Measurements from ENCODE around the gene GAB4.
"Not testable (repeated sequence)": the region's sequence is repeated elsewhere in the genome, so short reads cannot be mapped to it uniquely, and the experiment has no call there.

Gene GAB4, protein sequence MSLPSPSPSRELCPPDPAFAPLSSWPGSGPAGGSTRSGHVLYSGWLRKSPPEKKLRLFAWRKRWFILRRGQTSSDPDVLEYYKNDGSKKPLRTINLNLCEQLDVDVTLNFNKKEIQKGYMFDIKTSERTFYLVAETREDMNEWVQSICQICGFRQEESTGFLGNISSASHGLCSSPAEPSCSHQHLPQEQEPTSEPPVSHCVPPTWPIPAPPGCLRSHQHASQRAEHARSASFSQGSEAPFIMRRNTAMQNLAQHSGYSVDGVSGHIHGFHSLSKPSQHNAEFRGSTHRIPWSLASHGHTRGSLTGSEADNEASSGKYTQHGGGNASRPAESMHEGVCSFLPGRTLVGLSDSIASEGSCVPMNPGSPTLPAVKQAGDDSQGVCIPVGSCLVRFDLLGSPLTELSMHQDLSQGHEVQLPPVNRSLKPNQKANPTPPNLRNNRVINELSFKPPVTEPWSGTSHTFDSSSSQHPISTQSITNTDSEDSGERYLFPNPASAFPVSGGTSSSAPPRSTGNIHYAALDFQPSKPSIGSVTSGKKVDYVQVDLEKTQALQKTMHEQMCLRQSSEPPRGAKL

DNA sequence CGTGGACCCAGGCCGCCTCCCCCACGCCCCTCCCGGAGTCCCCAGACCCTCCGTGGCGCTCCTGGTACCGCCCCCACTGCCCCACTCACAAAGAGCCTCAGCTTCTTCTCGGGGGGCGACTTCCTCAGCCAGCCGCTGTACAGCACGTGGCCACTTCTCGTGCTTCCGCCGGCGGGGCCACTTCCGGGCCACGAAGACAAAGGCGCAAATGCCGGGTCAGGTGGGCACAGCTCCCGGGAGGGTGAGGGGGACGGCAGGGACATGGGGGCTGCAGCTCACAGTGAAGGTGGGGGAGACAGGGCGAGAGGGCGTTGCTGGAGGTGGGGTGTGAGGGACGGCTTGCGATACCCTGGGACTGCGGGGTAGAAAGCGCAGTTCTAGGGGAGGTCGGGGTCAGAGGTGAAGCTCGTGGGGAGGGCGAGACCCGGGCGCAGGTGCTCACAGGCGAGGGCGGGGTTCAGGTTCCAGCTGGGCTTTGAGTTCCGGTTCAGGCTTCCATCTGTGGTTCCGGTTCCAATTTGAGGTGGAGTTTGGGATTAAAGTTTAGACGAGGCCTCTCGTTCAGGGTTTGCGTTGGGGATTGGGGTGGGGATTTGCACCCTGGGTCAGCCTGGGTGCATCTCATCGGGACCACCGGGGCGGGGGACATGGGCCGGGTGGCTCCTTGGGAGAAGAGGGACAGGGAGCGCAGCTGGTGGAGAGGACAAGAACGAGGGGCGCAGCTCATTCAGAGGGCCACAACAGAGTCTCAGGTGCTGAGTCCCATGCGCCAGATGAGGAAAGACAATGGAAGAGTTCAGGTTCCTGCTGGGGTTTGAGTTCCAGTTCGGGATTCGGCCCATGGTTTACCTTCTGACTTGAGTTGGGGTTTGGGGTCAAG lies at the start of gene GAB4:
Gene GAB4, minus strand, starts transcription at position 371 of the 880 bp plus-strand sequence. Its CDS starts 108 bp downstream, at position 263.
- no peak for DNase-seq

DNA sequence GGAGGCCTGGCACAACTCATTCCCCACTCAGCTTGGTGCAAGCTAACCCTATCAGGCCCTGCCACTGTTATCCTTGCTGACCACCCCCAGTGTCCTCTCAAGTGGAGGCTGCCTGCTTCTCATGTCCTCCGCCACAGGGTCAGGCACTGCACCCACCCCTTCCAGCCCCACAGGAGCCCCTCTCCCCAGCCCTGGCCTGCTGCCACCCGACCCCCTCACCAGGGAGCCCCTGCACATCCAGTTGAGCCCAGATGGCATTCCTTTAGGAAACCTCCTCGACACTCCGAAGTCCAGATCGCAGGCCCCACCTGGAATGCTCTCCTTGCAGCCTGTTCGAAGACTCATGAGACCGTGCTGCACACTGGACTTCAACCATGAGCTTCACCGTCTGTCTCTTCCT lies 48.8 kb upstream of the GAB4 start:
- no peak for DNase-seq

DNA sequence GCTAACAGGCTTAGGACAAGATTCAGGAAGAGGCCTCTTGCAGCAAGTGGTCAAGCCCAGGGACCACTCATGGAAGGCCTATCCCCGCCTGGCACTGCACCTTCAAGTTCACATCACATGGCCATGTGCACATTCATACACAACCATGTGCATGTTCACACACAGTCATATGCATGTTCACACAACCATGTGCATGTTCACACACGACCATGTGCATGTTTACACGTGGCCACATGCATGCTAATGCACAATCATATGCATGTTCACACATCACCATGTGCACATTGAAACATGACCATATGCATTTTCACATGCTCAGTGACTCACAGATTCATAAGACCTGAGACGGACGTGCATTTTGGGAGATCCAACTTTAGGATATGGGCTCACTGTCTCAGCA lies 48.0 kb upstream of the GAB4 start:
- no peak for DNase-seq

DNA sequence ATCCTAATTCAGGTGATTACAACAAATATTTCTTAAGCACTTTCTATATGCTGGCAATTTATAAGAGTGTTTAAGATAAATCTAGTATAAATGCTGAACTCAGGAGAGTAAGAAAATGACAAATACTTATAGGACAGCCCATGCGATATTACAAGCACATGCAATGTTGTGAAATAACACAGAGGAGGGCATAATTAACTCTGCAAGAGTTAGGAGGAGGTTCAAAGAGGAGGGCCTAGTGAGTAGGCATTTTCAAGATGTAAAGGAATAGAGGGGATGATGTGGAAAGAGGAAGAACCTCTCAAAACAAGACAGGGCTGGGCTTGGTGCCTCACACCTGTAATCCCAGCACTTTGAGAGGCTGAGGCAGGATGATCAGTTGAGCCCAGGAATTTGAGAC lies 39.6 kb upstream of the GAB4 start:
- DNase-seq: no peak

DNA sequence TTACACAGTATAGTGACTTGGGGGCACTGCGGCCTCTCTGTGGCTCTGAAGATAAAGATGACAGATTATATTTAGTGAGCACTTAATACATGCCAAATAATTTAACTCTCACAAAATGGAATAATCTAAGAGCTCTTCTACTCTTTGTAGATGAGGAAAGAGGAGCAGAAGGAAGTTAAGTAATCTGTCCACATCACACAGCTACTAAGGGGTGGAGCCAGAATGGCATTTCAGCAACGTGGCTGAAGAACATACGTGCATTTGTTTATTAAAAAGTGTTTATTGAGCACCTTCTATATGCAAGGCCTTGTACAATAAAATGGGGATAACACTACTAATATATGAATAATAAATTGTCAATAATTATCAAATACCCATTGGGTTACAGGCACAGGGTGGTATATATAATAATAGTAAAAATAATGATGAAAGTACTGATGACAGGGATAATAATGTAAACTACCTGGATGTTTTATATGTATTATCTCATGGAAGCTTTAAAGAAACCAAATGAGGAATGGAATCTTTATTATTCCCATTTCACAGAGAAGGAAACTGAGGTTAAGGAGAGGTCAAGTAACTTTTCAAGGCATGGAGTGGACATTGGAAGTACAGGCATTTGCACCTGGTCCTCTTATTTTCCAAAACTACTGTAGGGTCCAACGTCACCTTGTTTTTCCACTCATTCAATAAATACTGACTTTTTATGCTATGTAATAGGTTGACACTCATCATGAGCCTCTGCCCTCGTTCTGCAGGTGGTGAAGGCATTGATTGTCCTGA lies 38.7 kb upstream of the GAB4 start:
- no peak for DNase-seq

DNA sequence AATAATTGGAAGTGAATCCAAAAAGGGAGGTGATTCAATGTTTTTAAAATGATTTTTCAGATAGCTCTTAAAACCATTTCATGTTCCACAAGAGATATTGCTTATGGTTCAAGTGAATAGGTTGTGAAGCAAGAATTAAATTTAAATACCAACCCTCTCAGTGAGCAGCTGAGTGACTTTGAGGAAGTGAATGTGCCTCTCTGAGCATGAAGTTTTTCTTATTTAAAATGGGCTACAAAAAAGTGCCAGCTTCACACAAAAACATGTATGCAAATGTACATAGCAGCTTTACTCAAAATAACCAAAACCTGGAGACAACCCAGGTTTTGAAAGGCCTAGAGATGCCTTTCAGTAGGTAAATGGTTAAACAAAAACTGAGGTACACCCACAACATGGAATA lies 35.5 kb upstream of the GAB4 start:
- DNase-seq: no peak

DNA sequence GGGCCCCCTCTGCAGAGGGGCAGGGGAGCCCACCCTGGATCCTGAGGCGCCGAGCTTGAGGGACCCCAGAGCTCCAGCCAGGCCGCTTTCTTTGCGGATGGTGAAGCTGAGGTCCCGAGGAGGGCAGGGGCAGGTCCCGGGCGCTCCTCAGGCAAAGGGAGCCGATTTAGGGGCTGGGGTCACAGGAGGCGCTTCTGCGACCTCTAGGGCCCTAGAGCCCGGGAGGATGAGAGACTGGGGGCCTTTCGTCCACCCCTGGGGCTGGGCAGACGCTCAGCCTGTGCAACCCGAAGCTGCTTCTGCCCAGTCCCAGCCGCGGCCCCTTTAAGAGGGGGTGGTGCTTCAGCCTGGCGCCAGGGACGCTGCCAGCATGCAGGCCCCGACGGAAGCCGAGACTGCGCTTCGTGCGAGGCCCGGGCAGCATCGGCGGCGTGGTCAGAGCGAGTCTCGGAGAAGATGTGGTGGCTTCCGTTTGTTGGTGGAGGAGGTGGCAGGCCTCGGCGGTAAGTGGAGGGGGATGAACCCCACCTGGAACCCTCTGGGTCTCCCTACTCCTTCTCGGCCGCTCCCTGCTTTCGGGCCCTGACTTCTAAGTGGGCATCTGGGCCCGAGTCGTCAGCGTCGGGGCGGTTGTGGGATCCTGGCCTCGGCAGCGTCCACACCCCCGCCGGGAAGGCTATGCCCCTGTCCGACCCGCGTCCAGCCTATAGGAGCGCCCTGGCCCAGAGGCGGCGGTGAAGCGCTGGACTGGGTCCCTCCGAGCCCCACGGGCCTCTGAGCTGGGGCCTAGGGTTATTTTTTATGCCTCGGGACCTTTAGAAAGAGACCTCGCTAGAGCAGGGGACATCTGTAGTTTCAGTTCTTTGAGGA lies 29.1 kb upstream of the GAB4 start:
- DNase-seq: peak in 11 of 51 donors; percentile 17 to 57 (median 28)

DNA sequence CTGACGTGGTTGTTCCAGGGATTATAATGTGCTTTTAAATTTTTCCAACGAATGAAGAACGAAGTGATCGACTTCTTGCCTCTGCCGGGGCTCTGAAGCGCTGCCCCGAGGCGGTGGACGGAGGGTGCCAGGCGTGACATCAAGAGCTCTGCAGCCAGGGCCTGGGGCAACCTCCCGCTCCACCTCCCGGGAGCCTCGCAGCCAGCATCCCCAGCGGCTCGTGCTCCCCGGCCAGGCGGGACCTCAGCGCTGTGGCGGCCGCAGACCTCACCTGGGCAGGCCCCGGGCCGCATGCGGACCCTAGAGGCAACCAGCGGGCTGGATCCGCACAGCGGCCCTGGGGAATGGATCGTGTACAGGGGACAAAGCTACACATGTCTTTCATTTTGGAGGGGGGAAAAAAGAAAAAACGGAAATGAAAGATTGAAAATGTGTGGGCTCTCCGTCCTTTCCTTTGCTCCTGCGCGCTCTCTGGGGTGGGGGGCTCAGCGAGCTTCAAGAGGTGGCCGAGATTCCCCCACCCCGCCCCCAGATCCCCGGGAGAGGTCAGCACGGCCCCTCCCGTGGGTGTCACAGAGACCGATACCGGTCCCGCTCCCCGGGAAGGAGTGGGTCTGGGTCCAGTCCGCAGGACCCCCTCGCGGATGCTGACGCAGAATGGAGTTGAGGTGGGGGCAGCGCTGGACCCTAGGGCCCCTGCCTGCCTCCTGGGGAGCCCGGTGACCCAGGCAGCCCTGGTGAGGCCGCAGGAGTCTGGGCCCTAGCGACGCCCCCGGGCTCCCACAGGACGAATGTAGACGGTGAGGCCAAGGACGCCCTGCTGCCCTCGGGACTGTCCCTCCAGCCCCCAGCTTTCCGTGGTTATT lies 28.2 kb upstream of the GAB4 start:
- peak in 26 of 51 donors; percentile 21 to 71 (median 40) for DNase-seq

DNA sequence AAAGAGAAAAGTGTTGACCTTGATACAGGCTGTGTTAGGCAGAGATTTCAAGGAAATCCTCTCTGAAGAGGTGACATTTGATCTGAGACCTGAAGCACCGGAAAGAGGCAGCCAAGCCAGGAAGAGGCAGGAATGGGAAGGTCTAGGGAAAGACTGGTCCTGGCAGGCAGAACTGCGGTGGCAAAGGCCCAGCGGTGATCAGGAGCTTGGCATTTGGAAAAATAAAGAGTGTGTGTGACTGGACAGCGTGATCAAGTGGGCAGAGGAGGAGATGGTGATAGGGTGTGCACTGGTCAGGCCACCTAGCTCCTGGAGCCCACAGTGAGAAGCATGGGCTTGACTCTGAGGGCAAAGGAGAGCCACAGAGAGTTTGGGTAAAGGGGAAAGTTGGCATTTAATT lies 27.2 kb upstream of the GAB4 start:
- peak in 5 of 51 donors; percentile 11 to 55 (median 17) for DNase-seq

DNA sequence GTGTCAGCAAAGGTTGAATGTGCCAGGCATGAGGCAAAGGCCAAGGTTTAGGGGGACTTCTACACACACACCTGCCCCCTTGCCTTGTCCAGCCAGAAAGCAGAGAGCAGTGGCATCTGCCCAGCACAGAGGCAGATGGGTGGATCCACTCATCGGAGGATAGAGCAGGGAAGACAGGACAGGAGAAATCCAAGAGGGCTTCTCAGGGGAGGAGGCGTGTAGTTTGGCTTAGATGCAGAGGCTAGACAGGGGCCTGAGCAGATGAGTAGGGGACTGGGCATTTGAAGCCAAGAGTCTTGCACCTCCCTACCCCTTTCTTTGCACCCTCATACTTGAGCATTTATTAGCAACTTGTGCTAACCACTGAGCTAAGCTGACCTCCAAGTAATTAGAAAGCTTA lies 26.5 kb upstream of the GAB4 start:
- DNase-seq: not testable (repeated sequence)

DNA sequence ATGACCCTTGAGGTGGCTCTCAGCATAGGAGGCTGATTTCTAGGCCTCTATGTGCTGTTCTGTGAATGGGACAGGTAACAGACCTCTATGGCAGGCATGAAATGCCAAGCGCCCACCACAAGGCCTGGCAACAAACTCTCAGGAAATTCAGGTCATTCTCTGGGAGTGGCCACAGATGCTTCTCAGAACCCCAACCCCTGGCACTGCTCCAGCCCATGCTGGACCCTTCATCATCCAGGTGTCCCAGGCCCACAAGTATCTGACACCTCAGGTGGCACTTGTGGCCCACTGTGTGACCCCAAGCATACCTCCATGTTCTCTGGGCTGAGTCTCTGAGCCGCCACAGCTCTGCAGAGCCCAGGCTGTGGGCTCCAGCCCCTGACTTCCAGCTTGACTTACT lies 24.3 kb upstream of the GAB4 start:
- peak in 2 of 51 donors; percentile 18 to 20 for DNase-seq

DNA sequence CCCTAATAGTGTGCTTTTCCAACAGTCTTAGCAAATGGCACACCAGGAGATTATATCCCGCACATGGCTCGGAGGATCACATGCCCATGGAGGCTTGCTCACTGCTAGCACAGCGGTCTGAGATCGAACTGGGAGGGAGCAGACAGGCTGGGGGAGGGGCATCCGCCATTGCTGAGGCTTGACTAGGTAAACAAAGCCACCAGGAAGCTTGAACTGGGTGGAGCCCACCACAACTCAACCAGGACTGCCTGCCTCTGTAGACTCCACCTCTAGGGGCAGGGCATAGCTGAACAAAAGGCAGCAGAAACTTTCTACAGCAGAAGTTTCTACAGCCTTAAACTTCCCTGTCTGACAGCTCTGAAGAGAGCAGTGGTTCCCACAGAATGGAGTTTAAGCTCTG lies 16.4 kb upstream of the GAB4 start:
- not testable (repeated sequence) for DNase-seq

DNA sequence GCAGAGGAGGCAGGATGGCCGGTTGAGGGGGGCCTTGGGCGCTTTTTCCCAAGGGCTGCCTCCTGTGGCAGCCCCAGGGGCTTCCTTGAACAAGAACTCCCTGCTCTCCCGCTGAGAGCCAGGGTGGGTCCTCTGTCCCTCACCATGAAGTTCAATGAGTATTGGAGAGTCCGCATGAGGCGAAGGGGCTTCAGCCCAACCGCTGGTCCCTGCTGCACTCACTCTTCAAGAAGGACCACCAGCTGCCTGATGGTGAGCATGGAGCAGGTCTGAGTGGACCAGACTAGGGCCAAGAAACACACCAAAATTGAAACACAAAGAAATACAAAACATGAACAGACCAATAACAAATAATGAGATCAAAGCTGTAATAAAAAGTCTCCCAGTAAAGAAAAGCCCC lies 7.5 kb upstream of the GAB4 start:
- DNase-seq: not testable (repeated sequence)

DNA sequence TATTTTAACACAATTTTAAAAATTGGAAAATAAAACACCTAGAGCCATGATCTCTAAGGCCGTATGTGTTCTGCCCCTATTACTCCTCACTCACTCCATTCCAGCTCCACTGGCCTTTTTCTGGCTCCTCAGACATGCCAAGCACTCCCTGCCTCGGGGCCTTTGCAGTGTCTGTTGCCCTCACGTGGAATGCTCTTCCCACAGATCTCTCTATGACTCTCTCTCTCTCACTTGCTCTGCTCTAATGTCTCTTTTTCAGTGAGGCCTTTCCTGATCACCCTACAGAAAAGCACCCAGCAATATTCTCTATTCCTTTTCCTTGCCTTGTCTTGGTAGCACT lies 6.0 kb upstream of the GAB4 start:
- DNase-seq: peak in 2 of 51 donors; percentile 41 to 51

DNA sequence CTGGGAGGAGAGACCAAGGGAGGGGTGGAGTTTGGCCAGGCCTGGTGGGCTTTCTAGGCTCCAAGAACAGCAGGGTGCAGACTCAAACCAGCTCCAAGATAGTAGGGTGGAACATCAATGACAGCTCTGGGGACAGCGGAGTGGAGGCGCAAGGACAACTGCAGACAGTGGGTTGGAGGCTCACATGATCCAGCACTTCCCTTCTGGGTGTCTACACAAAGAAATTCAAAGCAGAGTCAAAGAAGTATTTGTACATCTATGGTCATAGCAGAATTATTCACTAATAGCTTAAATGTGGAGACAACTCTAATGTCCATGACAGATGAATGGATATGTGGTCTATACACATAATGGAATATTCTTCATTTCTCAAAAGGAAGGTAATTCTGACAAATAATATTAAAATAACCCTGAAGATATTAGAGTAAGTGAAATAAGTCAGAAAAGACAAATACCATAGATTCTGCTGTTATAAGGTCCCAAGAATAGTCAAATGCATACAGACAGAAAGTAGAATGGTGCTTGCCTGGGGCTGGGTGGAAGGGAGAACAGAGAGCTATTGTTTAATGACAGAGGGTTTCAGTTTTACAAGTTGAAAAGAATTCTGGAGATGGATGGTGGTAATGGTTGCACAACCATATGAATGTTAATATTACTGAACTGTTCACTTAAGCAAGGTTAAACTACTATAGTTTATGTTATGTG lies 5.5 kb upstream of the GAB4 start:
- DNase-seq: peak in 5 of 51 donors; percentile 6 to 51 (median 15)

DNA sequence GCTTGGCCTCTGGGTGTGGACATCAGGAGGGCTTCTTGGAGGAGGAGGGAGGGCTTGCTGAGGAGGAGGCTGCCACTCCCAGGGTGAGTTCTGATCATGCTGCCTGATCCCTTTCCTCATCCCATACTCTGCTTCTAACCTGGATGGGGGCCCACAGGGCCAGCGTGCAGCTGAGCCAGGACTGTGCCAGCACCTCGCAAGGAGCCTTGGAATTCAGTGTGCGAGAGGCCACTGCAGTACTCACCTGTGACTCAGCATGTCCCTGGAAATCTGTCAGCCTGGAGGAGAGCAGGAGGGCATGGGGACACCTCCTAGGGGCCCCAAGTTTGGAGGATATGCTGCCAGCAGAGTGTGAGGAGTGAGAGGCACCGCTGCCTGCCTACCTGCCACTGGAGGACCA lies 4.2 kb upstream of the GAB4 start:
- DNase-seq: no peak

DNA sequence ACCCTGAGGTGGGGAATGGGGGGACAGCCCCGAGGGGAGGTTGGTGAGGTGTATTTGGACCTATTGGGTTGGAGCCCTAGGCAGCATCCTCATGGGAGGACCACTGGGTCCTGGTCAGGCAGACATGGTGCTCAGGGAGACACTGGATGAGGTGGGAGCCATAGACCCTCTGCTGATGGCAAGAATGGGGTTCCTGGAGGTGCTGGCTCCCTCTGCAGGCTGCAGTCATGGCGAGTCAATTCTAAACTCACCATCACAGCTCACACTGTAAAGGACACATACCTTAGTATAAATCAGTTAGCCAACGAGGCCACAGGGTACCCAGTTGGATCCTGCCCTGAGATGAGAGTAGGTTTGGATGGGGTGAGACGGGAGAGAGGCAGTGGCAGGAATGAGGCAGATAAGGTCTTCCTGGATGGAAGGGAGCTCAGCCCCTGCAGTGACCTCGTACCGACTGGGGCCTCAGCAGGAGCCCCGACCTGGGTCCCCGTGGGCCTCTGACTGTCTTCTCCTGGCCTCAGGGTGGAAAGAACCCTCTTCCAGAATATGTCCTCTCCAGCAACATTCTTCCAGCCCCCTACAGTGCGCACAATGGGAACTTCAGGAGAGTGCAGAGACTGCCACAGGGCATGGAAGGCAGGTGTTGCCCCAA lies 1.7 kb upstream of the GAB4 start:
- no peak for DNase-seq

DNA sequence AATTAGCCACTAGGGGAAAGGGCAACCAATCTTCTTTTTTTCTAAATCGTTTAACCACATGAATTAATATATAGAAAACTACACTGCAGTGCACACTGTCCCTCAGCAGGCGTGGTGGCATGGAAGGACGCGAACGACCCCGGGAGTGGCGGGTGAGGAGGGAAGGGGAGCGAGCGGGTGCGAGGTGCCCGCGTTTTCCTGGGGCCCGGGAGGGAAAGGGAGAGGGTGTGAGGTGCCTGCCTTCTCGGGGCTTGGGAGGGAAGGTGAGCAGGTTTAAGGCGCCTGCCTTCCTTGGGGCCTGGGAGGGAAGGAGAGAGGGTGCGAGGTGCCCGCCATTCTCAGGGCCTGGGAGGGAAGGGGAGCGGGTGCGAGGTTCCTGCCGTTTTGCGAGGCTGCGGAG lies 765 bp downstream of the GAB4 start:
- no peak for DNase-seq
